NB4 (cell line): ENCODE measurements around the gene GYS2.

Experiments used
- DNase-seq: peaks from one replicate; pipeline ENCODE4 v3.0.0; 2010; ENCODE audit warnings: low read depth
- H3K4me3 ChIP-seq: one replicate; pipeline ENCODE4 v1.5.1; 2011; ENCODE audit warnings: mild to moderate bottlenecking, low read depth, low read length, moderate library complexity
- CTCF ChIP-seq: IDR thresholded peaks from one replicate; pipeline ENCODE4 v1.5.1; 2012; ENCODE audit warnings: low read depth, low read length
- MAX ChIP-seq: IDR thresholded peaks from 2 replicates; pipeline ENCODE4 v1.6.1; 2011; ENCODE audit warnings: low read depth, low read length
- MYC ChIP-seq: IDR thresholded peaks from 2 replicates; pipeline ENCODE4 v1.6.1; 2011; ENCODE audit warnings: low read depth, low read length
- POLR2A ChIP-seq: IDR thresholded peaks from 2 replicates; pipeline ENCODE4 v1.6.1; 2011; ENCODE audit warnings: mild to moderate bottlenecking; ENCODE audit not compliant: insufficient read length; ENCODE audit errors: extremely low read depth

GYS2 gene

GRCh38 chr12:21568115-21568514 lies 36.5 kb downstream of the GYS2 start:
- no peak for DNase-seq
- TF ChIP-seq MAX: no peak
- no peak for TF ChIP-seq POLR2A
- no peak for TF ChIP-seq MYC
- no peak for TF ChIP-seq CTCF
- no peak overlapping the region for H3K4me3 ChIP-seq

GRCh38 chr12:21566907-21567394 lies 37.7 kb downstream of the GYS2 start:
- no peak overlapping the region for H3K4me3 ChIP-seq
- TF ChIP-seq CTCF: no peak
- TF ChIP-seq MAX: no peak
- no peak for TF ChIP-seq POLR2A
- TF ChIP-seq MYC: no peak
- DNase-seq: no peak

GRCh38 chr12:21566223-21566906 lies 38.3 kb downstream of the GYS2 start:
- TF ChIP-seq POLR2A: no peak
- no peak overlapping the region for H3K4me3 ChIP-seq
- DNase-seq: no peak

DNA sequence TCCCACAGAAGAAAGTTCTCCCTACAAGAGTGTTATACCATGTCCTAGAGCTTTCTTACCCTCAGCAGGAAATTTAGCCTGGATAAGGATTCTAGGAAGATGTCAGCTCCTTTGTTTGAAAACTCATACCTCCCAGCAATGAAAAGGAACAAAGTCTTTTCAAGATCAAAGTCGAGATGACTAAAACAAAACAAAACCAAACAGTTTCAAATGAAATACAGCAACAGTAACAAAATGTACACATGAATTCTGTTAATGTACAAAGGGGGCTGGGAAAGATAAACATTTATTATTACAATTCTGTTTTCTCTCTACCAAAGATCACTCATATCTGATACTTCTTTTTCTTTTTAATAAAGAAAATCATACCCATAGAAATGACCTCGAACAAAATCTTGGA lies 41.8 kb downstream of the GYS2 start:
- no peak overlapping the region for H3K4me3 ChIP-seq
- no peak for DNase-seq
- TF ChIP-seq POLR2A (no peak), CTCF (no peak), MYC (no peak), MAX (no peak)

GRCh38 chr12:21561158-21561557 lies 43.5 kb downstream of the GYS2 start:
- TF ChIP-seq POLR2A: no peak
- no peak for TF ChIP-seq CTCF
- no peak for TF ChIP-seq MYC
- TF ChIP-seq MAX: no peak
- no peak overlapping the region for H3K4me3 ChIP-seq
- DNase-seq: no peak

- TF ChIP-seq MAX (no peak), CTCF (no peak), MYC (no peak), POLR2A (no peak)
- DNase-seq: no peak
Observed at GRCh38 chr12:21559855-21560569, 44.6 kb downstream of the GYS2 start.

More at GRCh38 chr12:21559855-21560569, 44.6 kb downstream of the GYS2 start:
- H3K4me3 ChIP-seq: no peak overlapping the region
